GM18508 (cell line): ENCODE measurements around the gene DTD1.

Source experiments
- ATAC-seq: cut with Tn5 transposase; IDR thresholded peaks from one replicate; pipeline ENCODE4 v1.9.1; 2021; ENCODE audit warnings: moderate number of reproducible peaks; ENCODE audit not compliant: insufficient read depth, unreplicated experiment

DTD1 gene

DNA sequence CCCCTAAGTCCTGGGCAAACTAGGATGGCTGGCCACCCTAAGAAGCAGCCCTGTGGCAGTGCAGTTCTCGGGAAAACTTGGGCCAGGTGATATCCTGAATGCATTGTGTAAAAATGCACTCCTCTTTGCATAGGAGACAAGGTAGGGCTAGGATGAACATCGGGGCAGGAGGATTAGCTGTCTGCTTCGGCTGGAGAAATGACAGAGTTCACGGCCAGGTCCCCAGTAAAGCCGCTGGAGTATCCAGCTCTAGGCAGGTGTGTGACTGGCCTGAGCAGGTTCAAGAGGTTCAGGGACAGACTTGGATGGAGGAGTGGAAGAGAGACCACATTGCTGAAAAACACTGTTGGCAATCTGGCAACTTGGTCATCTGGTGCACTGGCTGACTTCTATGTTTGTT, 26.4 kb downstream of the DTD1 start:
- ATAC-seq, result no peak

DNA sequence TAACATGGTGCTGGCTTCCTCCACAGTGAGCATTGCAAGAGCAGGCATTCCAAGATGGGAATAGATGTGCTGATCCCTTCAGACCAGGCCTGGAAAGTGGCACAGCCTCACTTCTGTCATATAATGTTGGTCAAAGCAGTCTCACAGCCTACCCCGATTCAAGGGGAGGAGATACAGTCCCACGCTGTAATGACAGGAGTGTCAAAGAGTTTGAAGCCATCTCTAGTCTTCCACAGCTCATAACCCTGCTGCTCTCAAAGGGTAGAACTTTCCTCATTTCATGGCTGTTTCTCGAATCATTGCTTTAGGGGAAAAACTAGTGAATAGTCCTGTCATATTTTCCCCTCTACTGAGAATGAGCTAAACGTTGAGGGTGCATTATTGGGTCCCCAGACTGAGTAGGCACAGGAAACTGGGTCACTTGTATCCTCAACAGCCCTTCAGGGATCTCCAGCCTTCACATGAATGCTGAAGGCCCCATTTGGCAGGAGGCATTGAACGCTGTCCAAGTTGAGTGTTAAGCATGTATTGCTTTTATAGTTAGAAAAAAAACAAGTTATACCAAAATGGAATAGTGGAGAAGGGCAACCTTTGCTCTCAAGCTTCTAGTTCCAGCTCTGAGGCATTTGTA, 27.3 kb downstream of the DTD1 start:
- ATAC-seq, result no peak

DNA sequence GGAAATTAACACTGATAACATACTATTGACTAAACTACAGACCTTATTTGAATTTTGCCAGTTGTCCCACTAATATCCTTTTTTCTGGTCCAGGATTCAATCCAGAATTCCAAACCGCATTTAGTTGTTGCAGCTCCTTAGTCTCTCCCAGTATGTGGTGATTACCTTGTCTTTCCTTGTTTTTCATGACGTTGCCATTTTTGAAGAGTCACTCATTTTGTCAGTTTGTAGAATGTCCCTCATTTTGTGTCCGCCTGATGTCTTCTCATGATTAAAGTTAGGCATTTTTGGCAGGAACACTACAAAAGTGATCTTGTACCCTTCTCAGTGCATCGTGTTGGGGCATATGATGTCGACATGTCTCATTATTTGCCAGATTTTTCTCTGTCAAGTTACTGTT, 33.1 kb downstream of the DTD1 start:
- ATAC-seq, result no peak

DNA sequence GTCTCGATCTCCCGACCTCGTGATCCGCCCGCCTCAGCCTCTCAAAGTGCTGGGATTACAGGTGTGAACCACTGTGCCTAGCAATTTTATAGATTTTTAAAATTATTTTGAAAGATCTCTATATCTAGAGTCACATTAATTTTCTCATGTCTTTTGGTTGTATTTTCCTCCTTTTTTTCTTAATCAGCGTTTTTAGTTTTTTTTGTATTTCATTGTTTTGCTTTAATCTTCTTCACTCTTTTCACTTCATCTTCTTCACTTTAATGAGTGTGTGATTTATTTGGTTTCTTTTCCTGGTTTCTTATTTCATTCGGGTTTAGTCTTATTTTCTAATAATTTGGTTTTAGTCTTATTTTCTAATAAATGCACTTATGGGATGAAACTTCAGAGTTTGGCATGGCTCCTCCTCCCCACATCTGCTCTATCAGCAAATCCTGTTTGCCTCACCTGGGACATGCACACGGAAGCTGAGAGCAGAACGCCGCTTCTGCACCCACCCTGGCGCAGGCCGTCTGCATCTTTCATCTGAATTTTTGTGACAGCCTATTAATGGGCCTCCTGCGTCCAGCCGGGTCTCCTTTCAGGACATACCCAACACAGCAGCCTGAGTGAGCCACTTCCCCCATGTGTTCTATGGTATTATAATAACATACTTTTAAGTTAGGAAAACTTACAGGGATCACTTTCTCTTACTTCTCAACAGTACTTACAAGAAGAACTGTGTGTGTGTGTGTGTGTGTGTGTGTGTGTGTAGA, 35.5 kb downstream of the DTD1 start:
- ATAC-seq, result no peak

DNA sequence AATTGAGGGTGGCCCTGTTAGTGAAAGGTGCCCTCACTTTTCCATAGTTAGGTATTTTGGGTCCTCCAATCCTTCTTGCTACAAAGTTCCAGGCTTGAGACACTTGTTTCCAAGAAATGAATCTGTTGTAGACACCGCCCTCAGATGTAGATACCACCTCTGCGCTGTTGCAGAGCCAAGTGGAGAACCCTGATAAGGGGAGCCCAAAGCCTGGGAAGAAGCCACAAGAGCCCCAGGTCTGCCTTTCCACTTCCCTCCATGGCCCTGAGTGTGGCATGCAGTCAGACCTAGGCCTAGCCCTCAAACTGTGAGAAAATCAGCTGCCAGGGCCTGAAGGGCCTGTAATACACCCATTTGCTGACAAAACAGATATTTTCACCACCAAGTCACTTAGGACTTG, 37.1 kb downstream of the DTD1 start:
- ATAC-seq, result no peak

DNA sequence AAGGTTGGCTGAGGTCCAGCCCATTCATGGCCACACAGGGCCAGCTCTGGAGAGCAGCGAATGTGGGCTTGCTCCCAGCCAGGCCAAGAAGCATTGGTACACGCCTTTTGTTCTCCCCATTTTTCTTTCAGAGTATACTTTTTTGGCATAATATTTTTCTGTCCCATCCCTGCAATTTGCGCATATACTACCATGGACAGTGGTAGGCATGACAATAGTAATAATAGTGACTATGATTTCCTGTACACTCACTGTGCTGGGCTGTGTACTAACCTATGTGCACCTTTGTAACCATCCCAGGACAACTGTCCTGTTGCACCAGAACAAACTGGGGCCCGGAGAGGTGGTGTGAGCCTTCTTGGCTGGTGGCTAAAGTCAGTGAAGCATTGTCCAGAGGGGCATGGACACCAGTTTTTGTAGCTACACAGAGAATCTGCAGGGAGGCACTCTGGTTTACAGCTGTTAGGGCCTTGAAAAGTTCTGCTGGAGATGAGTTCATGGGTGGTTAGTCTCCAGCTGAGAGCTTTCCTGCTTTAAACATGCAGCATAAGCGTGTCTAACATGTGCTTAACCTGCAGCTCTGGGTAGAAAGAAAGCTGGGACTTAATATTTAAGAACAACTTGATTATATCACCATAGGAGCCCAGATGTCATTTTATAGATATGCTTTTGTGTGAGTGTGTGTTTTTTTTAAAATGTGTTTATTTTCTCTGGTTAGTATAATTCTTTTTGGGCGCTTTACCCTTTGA, 38.2 kb downstream of the DTD1 start:
- no peak for ATAC-seq

DNA sequence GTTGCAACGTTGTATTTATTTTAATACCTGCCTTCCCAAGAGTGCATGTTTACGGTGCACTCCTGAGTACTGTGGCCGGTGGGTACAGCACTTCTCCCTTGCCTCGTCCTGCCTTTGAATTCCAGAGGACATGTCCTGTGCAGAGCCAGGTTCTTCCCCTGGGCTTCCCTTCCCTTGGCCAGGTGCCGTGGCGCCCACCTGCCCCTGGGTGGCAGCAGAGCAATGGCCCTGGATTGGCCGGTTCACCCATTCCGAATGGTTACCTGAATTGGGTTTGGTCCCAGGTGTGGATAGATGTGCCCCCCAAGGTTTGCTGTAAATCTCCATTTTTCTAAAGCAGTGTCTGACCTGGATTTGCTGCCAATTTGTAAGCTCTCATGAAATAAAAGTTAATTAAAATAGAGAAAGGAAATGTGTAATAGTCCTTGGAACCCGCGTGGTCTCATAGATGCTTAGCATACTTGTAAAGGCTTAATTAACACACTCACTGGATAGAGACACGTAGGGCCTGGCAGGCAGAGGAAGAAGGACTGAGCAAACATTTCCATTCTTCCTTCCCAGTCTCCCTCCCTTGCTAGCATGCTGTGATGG, 40.6 kb downstream of the DTD1 start:
- no peak for ATAC-seq

DNA sequence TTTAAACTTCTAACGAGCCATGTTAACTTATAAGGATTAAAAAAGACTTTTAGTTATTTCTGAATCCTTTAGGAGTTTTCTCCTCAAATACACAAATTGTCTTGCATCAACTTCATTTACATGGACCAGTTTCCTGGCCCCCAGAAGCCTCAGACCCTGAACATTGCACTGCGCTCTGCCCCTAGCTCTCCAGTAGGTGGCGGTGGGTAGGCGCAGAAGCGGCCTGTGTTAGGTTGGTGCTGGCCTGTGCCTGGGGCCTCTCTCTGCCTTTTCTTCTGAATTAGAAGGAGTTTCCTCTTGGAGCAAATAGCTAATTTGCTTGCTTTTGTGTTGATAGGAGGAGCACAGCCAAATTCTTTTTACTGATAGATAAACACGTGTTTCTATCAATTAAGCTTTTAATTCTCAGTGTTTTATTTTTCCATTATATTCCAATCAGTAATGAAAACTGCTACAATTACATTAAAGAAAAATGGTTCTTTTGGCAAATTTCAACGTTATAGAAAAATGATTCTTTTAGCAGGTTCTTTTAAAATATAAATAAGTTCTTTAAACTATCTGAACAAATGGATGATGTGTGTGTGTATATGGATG, 44.4 kb downstream of the DTD1 start:
- no peak for ATAC-seq

DNA sequence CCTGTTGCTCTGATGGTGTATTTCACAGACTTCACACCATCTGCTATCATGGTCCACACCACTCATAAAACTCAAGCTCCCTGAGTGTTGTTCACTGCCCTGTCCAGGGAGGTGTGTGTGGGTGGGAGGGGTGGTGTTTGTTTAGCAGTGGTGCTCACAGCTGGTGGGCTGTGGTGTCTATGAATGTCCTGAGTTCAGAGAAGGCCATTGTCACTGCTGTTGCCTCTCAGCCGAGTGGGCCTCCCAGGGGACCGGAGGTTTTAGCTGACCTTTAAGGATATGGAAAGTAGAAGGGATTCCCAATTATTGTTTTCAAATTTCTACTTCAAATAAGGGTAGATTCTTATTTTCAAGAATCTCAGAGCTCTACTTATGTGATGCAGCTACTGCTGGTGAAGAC, 45.6 kb downstream of the DTD1 start:
- ATAC-seq, result no peak

DNA sequence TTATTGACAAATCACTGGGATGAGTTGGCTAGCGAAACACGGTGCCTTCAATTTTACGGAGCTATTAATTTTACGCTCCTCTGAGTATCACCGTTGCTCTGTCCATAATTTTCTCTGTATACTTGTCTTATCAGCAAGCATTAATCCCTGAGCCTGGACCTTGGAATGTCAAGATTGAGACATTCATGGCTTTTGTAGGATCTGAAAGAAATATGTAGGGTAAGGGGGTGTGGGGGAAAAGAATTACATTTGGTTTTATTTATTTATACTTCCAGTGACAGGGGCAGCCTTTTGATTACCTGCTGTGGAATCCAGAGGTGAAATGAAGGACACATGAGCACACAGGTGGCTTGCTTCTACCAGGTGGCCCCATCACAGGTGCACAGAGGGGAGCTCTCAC, 46.6 kb downstream of the DTD1 start:
- ATAC-seq, result no peak

DNA sequence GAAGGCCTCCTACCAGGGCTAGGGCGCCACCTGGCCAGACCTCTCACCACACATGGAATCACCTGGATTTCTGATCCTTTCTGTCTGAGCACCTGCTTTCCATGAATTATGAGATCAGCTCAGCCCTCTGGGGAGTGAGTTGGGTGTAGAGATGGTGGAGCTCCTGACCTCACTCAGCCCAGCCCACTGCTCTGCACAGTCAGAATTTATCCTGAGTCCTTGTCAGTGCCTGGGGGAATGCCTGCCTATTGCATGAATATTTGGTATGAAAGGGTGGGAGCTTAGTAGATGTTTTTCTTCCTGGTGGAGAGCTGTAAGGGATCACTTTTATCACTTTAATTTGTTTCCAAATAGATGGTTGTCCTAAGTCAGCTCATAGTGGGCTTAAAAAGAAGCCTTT, 47.5 kb downstream of the DTD1 start:
- no peak for ATAC-seq

DNA sequence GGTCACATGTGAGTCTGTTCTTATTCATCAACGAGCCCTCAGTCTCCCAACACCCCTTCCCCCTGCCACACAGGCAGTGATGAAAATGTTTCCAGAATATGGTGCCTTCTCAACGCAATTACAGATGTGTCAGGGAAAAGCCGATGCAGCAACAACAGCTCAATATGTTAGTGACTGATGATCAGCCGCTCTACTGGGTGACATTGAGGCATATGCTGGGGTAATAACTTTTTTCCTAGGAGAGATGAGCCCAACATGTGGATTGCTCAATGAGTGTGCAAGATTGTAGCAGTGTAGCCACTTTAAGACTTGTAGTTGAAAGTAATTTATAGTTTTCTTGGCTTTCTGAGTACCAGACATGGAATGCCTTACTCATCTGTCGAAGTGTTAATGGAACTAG, 49.4 kb downstream of the DTD1 start:
- no peak for ATAC-seq

DNA sequence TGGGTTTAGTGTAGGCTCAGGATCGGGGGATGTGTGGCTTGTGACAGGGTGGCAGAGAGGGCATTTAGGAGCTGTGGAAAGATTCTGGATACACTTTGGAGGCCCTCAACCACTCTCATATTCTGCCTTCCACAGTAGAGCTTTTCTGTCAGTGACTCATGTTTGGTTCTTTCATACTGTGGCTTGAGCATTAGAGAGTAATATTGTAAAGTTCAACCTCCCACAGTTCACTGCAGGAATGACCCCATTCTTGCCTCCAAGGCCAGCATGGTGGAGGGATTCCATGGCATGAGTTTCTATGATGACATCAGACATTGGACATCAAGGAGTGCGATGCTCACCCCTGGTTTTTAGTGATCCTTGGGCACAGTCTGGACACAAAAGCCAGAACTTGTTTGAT, 50.9 kb downstream of the DTD1 start:
- ATAC-seq, result no peak

DNA sequence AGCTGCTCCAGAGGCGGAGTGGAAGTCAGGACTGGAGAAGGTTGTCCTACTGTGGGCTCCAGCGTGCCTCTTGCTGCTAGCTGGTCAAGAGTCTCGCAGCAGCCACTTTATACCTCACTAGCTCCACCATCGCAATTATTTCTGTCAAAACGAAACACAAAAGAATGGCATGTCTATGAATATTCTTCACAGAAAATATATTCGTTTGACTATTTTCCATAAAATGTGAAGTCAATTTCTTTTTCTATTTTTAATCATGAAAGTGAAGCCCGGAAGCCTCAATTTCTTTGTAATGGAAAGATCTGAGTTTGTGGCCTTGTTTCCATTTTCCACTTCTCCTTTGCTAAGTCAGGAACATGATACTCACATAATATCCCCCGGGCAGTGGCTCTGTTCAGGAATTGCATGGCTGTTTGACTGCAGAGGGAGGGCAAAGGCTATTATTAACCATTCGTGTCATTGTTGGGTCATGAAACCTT, 51.7 kb downstream of the DTD1 start:
- ATAC-seq, result no peak

DNA sequence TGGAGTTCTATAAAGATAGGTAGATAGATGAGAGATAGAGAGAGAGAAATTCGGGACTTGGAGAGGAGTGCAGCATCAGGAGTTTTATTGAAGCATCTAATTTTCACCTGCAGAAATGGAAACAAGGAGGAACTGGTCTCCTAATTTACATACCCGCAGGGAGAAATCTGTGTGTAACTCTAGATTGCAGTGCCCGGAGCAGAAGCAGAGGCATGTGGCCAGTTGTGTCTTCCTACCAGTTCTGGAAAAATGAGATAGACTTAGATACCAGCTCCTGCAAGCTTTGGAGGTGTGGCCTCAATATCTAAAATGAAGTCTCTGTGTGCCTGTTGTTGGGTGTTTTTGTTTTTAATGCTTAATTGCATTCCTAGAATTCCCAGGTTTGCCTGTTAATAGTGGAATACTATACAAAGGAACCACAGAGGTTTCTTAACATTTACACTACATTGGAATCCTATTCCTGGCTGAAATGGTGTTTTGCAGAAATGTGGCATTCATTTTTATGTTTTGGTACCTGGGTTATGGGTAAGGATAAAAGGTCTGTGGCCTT, 57.4 kb downstream of the DTD1 start:
- no peak for ATAC-seq

DNA sequence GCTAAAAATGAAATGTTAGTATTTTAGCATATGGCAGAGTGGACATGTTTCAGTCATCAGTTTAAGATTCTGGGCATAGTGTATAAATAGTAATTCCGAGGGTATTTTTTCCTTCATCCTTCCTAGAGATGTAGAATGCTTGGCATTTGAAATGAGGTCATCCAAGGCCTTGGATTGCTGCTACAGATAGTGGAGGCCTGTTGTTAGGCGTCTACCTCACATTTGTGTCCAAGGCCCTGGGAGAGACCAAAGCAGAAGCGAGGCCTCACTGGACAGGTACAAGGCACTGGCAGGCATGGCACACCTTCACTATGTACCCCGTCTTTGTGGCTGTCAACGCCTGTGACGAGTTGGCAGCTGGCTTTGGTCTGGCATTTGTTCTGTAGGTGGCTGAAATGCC, 58.0 kb downstream of the DTD1 start:
- ATAC-seq, result no peak

DNA sequence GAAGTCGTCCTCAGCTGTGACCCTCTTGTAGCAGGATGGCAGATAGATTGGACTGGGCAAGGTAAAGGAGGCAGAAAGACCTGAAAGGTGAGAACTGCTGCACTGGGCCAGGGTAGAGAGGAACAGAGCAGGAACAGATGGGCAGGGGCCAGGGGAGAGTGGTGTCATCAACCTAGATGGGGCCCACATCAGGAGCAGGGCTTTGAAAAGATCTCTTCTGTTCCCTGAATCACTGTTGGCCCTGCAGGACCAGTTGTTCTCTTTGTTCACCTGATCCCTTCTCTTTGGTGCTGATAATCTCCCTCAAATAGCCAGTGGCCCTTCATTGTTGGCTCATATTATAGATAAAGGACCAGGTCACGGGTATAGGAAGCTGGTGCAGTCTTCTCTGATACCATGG, 59.9 kb downstream of the DTD1 start:
- ATAC-seq, result no peak

DNA sequence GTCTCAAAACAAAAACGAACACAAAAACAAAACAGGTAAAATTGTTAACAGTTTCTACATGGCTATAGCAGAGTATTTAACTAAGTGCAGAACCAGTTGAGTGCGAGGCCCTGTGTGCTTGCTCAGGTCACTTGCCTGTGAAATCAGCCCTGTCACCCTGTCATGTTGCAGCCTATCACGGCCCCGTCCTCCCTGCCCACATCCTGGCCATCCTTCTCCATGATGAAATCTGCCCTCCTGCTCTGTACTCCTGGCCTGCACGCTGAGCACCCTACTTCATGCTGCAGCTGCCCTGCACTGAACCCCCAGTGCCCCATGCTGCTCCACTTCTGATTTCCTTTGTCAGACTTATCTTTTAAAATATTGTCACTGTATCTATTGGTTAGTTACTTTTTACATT, 62.4 kb downstream of the DTD1 start:
- ATAC-seq, result no peak

DNA sequence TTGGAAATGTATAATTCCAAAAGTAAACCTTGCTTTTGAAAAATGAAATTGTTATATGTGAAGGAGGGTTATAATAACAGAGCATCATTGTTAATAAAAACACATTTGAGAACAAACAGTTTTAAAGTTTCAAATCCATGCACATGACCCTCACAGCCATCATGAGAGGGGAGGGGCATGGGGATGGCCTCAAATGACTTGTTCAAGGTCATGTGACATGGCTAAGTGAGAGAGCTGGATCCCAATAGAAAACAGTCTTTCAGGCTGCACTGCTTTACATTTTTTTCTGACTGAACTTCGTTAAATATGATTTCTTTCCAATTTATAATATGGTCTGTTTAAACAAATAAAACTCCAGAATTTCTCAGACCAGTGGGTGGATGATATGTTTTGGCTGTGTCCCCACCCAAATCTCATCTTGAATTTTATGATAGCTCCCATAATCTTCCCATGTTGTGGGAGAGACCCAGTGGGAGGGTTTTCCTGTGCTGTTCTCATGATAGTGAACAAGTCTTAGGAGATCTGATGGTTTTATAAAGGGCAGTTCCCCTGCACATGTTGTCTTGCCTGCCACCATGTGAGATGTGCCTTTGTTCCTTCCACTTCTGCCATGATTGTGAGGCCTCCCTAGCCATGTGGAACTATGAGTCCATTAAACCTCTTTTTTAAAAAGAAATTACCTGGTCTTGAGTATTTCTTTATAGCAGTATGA, 66.0 kb downstream of the DTD1 start:
- ATAC-seq, result no peak

DNA sequence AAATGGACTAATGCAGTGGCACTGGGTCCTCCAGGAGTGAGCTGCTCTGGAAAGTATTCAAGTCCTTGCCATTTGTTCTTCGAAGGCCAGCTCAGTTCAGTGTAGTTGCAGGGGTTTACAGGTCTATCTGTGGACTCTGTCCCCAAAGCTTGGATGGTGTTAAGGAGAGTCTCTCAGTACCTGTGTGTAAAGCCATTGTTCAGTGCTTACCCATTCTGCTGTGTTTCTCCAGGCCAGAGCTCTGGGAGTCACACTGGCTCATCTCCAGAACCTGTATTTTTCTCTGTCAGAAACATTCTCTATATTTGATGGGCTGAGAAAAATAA, 66.6 kb downstream of the DTD1 start:
- no peak for ATAC-seq
